ENCODE data around the gene IFT20. TPM values are rescaled to one million over a fixed set of nuclear protein-coding genes. Genes with fewer than 3 reads are reported as not detected.

The IFT20 gene
- total RNA-seq, 1 experiment from 2014 or later: 25.4 TPM

DNA sequence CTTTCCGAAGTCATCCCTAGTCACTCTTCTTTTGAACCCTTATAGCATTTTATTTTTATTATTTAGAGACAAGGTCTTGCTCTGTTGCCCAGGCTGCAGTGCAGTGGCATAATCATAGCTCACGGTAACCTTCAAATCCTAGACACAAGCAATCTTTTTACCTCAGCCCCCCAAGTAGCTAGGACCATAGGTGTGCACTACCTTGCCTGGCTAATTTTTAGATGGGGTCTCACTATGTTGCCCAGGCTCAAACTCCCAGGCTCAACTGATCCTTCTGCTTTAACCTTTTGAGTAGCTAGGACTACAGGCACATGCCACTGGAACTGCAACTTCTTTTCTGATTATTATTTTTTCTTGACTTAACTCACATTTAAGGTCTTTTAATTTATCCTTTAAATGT is 49.3 kb downstream of the IFT20 start:
- Histone ChIP-seq H3K9me3 (ENCODE audit: control insufficient read depth, insufficient read depth, low read depth, low read length) (no peaks in the 10 kb centered on the region), H3K36me3 (ENCODE audit: control insufficient read depth, insufficient read depth, low read length) (no peaks in the 10 kb centered on the region), H3K4me3 (ENCODE audit: low read depth in 2 of 2, low read length in 2 of 2) (no peak overlapping the region), H3K27me3 (ENCODE audit: control insufficient read depth, insufficient read depth, low read length) (no peaks in the 10 kb centered on the region), H3K27ac (ENCODE audit: low read length) (no peak overlapping the region), H3K4me1 (ENCODE audit: control insufficient read depth, insufficient read depth, low read length) (no peaks in the 10 kb centered on the region; the same call in 1 of the 2 replicates)
- ATAC-seq (no peak), DNase-seq (ENCODE audit: low read depth, low spot score) (no peak)
- ChIA-PET POLR2A (no interaction called here), CTCF (no interaction called here)
- in situ Hi-C loops (cut with HindIII; ENCODE audit: low pct_unique_long_range_greater_than_20kb, low sequenced_read_pairs) (no loop called here), intact Hi-C loops (cut with micrococcal nuclease; ENCODE audit: unreplicated experiment) (no loop called here)
- no TSS peak for BruUV-seq (replicated peaks)
- TF ChIP-seq POLR2AphosphoS5 (IDR thresholded peaks at IDR 0.05; ENCODE audit: low read depth, low read length) (no peak), REST (IDR thresholded peaks at IDR 0.05; ENCODE audit: insufficient read depth in 1 of 2, low read depth in 2 of 2, low read length in 1 of 2) (no peak), SIN3A (IDR thresholded peaks at IDR 0.05; ENCODE audit: borderline replicate concordance, insufficient read depth, low read depth, low read length) (no peak), TCF7L2 (IDR thresholded peaks at IDR 0.05; ENCODE audit: low read depth, low read length) (no peak)
- TF ChIP-seq, protein P1, sequence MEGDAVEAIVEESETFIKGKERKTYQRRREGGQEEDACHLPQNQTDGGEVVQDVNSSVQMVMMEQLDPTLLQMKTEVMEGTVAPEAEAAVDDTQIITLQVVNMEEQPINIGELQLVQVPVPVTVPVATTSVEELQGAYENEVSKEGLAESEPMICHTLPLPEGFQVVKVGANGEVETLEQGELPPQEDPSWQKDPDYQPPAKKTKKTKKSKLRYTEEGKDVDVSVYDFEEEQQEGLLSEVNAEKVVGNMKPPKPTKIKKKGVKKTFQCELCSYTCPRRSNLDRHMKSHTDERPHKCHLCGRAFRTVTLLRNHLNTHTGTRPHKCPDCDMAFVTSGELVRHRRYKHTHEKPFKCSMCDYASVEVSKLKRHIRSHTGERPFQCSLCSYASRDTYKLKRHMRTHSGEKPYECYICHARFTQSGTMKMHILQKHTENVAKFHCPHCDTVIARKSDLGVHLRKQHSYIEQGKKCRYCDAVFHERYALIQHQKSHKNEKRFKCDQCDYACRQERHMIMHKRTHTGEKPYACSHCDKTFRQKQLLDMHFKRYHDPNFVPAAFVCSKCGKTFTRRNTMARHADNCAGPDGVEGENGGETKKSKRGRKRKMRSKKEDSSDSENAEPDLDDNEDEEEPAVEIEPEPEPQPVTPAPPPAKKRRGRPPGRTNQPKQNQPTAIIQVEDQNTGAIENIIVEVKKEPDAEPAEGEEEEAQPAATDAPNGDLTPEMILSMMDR (IDR thresholded peaks at IDR 0.05): no peak

DNA sequence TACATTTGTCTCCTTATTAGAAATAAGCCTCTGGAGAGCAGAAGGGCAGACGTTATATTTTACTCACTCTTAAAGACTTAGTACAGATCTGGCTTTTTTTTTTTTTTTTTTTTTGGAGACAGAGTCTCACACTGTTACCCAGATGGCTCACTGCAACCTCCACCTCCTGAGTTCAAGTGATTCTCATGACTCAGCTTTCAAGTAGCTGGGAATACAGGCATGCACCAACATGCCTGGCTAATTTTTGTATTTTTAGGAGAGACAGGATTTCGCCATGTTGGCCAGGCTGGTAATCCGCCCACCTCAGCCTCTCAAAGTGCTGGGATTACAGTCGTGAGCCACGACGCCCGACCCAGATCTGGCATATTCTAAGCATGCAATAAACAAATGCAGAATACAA is 52.7 kb downstream of the IFT20 start:
- POLR2A ChIA-PET: no interaction called here

More for the DNA sequence above, 52.7 kb downstream of the IFT20 start:
- no peak for TF ChIP-seq REST (IDR thresholded peaks at IDR 0.05; ENCODE audit: insufficient read depth in 1 of 2, low read depth in 2 of 2, low read length in 1 of 2)
- Histone ChIP-seq H3K27me3 (ENCODE audit: control insufficient read depth, insufficient read depth, low read length) (no peaks in the 10 kb centered on the region), H3K9me3 (ENCODE audit: control insufficient read depth, insufficient read depth, low read depth, low read length) (no peaks in the 10 kb centered on the region), H3K4me3 (ENCODE audit: low read depth in 2 of 2, low read length in 2 of 2) (no peak overlapping the region), H3K4me1 (ENCODE audit: control insufficient read depth, insufficient read depth, low read length) (no peaks in the 10 kb centered on the region; the same call in 1 of the 2 replicates), H3K36me3 (ENCODE audit: control insufficient read depth, insufficient read depth, low read length) (no peaks in the 10 kb centered on the region), H3K27ac (ENCODE audit: low read length) (no peak overlapping the region)
- in situ Hi-C loops (cut with HindIII; ENCODE audit: low pct_unique_long_range_greater_than_20kb, low sequenced_read_pairs): no loop called here
- DNase-seq (ENCODE audit: low read depth, low spot score) (no peak), ATAC-seq (no peak)
- CTCF ChIA-PET: no interaction called here
- no TSS peak for BruUV-seq (replicated peaks)
- intact Hi-C loops (cut with micrococcal nuclease; ENCODE audit: unreplicated experiment): no loop called here
